PC-9 (cell line): ENCODE data around the gene GDF10. TPM values are rescaled to one million over a fixed set of nuclear protein-coding genes. Genes with fewer than 3 reads are reported as not detected.

Experiments
- BruUV-seq: library from RNA; stranded (reverse); fragments of 400-500 nt; replicated peaks from 2 replicates; lab custom pipeline; 2021; lab: Mats Ljungman, UMichigan
- CTCF ChIA-PET: fragments of 300-600 bp; sonication (Branson Sonifier 250); formaldehyde crosslinking; loops from one replicate; lab custom pipeline; 2022; ENCODE audit warnings: antibody characterized with exemption; lab: Charles Lee
- POLR2A ChIA-PET: fragments of 300-600 bp; sonication (Branson Sonifier 250); formaldehyde crosslinking; loops from one replicate; lab custom pipeline; 2022; ENCODE audit warnings: antibody characterized with exemption; ENCODE audit not compliant: unreplicated experiment; lab: Charles Lee
- DNase-seq, 2 experiments: peaks; one replicate each; pipeline versions ENCODE4 v3.0.0 to v3.0.0-alpha.2; 2015 to 2022; ENCODE audit warnings: mixed read lengths in 1 of 2
- H2AFZ ChIP-seq: fragments of 200-600 bp; sonication (generic); 2 replicates; pipeline ENCODE4 v1.8.1; 2017; ENCODE audit warnings: antibody characterized with exemption
- H3F3A ChIP-seq: fragments of 200-600 bp; sonication (generic); 2 replicates; pipeline ENCODE4 v1.8.1; 2017; ENCODE audit warnings: antibody characterized with exemption, mild to moderate bottlenecking, low read depth; ENCODE audit not compliant: insufficient read depth
- H3K27ac ChIP-seq: fragments of 200-600 bp; sonication (generic); 2 replicates; pipeline ENCODE4 v1.6.1; 2016; ENCODE audit warnings: mixed run types
- H3K27me3 ChIP-seq: fragments of 200-600 bp; sonication (generic); 2 replicates; pipeline ENCODE4 v1.6.1; 2016; ENCODE audit warnings: low read depth, mixed run types; ENCODE audit not compliant: insufficient read depth
- H3K36me3 ChIP-seq: fragments of 200-600 bp; sonication (generic); 2 replicates; pipeline ENCODE4 v1.6.1; 2016; ENCODE audit warnings: low read depth, mixed run types
- H3K4me1 ChIP-seq: fragments of 200-600 bp; sonication (generic); replicated peaks from 2 replicates; pipeline ENCODE4 v1.6.1; 2016; ENCODE audit warnings: mixed run types; ENCODE audit not compliant: insufficient read depth
- H3K4me2 ChIP-seq: fragments of 200-600 bp; sonication (generic); 2 replicates; pipeline ENCODE4 v1.6.1; 2017; ENCODE audit warnings: mixed run types
- H3K4me3 ChIP-seq: fragments of 200-600 bp; sonication (generic); 2 replicates; pipeline ENCODE4 v1.6.1; 2016; ENCODE audit warnings: mixed run types
- H3K79me2 ChIP-seq: fragments of 200-600 bp; sonication (generic); 2 replicates; pipeline ENCODE4 v1.6.1; 2017; ENCODE audit warnings: low read depth, mixed run types
- H3K9me2 ChIP-seq: fragments of 200-600 bp; sonication (generic); 2 replicates; pipeline ENCODE4 v1.8.1; 2017; ENCODE audit warnings: mild to moderate bottlenecking; ENCODE audit not compliant: insufficient read depth
- H3K9me3 ChIP-seq: fragments of 200-600 bp; sonication (generic); 2 replicates; pipeline ENCODE4 v1.8.1; 2016; ENCODE audit warnings: low read depth; ENCODE audit not compliant: insufficient read depth
- H4K20me1 ChIP-seq: fragments of 200-600 bp; sonication (generic); 2 replicates; pipeline ENCODE4 v1.8.1; 2017; ENCODE audit not compliant: insufficient read depth
- CTCF ChIP-seq: fragments of 200-600 bp; sonication (generic); conservative IDR thresholded peaks from 2 replicates; pipeline ENCODE4 v1.6.1; 2017; ENCODE audit warnings: mixed run types, antibody characterized with exemption, mild to moderate bottlenecking, moderate library complexity
- EZH2 ChIP-seq: fragments of 200-600 bp; sonication (generic); IDR thresholded peaks from 2 replicates; pipeline ENCODE4 v1.8.0; 2017; ENCODE audit warnings: antibody characterized with exemption, low read depth
- intact Hi-C: fragments of 100-400 bp; cut with micrococcal nuclease; formaldehyde crosslinking; loops from one replicate; pipeline ENCODE4 v1.10.0; 2022; ENCODE audit not compliant: unreplicated experiment
- total RNA-seq: library from RNA; stranded (reverse); gene quantifications from 2 replicates; pipeline ENCODE4 v1.2.3, GENCODE V29; 2021

Gene GDF10
- total RNA-seq, 1 experiment from 2014 or later, result not detected

- Histone ChIP-seq H3K36me3 (no peaks in the 10 kb centered on the region), H3K9me3 (no peaks in the 10 kb centered on the region), H3K9me2 (no peaks in the 10 kb centered on the region), H3K4me3 (no peak overlapping the region), H2AFZ (no peak overlapping the region), H3K4me1 (peaks cover 6% of the 10 kb centered on the region), H3F3A (no peaks in the 10 kb centered on the region), H3K27me3 (no peaks in the 10 kb centered on the region), H3K79me2 (no peaks in the 10 kb centered on the region), H4K20me1 (no peaks in the 10 kb centered on the region), H3K27ac (no peak overlapping the region), H3K4me2 (no peak overlapping the region)
- POLR2A ChIA-PET, result no interaction called here
- no peak for DNase-seq
- CTCF ChIA-PET, result no interaction called here
- intact Hi-C loops, result no loop called here
- BruUV-seq, result no TSS peak
- TF ChIP-seq EZH2 (no peak), CTCF (no peak)
Measured at GRCh38 chr10:47318706-47319105, 18.7 kb downstream of the GDF10 start.

- no peak for TF ChIP-seq CTCF
- no peak for TF ChIP-seq EZH2
Measured at GRCh38 chr10:47319784-47320183, 19.8 kb downstream of the GDF10 start.

GRCh38 chr10:47320812-47321211, 20.8 kb downstream of the GDF10 start:
- intact Hi-C loops, result no loop called here
- Histone ChIP-seq H3K4me2 (no peak overlapping the region), H3K4me3 (no peak overlapping the region), H3K79me2 (no peaks in the 10 kb centered on the region), H3F3A (no peaks in the 10 kb centered on the region), H3K4me1 (peaks cover 11% of the 10 kb centered on the region), H4K20me1 (no peaks in the 10 kb centered on the region), H3K9me2 (no peaks in the 10 kb centered on the region), H3K27me3 (no peaks in the 10 kb centered on the region), H3K36me3 (no peaks in the 10 kb centered on the region), H3K27ac (no peak overlapping the region), H2AFZ (no peak overlapping the region), H3K9me3 (no peaks in the 10 kb centered on the region)
- CTCF ChIA-PET, result no interaction called here
- POLR2A ChIA-PET, result no interaction called here
- DNase-seq, result no peak
- TF ChIP-seq EZH2, result no peak
- BruUV-seq, result no TSS peak

More at GRCh38 chr10:47319784-47320183, 19.8 kb downstream of the GDF10 start:
- Histone ChIP-seq H3K4me1 (peaks cover 10% of the 10 kb centered on the region), H4K20me1 (no peaks in the 10 kb centered on the region), H3K79me2 (no peaks in the 10 kb centered on the region), H3K4me2 (no peak overlapping the region), H3K4me3 (no peak overlapping the region), H3F3A (no peaks in the 10 kb centered on the region), H3K27me3 (no peaks in the 10 kb centered on the region), H2AFZ (no peak overlapping the region), H3K27ac (no peak overlapping the region), H3K36me3 (no peaks in the 10 kb centered on the region), H3K9me3 (no peaks in the 10 kb centered on the region), H3K9me2 (no peaks in the 10 kb centered on the region)
- CTCF ChIA-PET, result no interaction called here
- intact Hi-C loops, result no loop called here
- DNase-seq, result no peak
- POLR2A ChIA-PET, result no interaction called here
- no TSS peak for BruUV-seq
